Measurements from ENCODE around the gene C12orf54. TPM values are rescaled to one million over a fixed set of nuclear protein-coding genes. Genes with fewer than 3 reads are reported as not detected.
"Not testable (repeated sequence)": the region's sequence is repeated elsewhere in the genome, so short reads cannot be mapped to it uniquely, and the experiment has no call there.

The C12orf54 gene
- not detected in 2 replicates for total RNA-seq (2014; rRNA removed; shearing (Covaris generic); ENCODE audit: low replicate concordance)

DNA sequence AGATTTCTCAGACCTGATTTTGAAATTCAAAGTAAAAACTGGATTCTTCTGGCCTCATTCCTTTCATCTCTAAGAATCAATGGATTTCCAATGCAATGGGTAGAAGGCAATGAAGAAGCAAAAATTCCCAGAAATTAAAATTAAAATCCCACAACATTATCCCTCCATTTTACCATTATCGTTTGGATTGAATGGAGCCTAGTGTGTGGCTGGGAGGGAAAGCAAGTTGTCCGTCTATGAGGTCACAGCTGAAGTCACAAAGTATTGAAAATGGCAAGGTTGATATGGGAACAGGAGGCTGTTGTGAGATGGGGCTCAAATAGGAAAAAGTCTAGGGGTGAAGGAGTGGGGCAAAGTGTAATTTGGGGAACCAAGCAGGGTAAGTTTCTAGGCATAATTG lies at the start of gene C12orf54:
Gene C12orf54, plus strand, starts transcription at position 301 of the 400 bp plus-strand sequence. CDS start 799 bp downstream, outside the sequence.
- peaks cover 2% of the 10 kb centered on the region for H3K27me3 ChIP-seq
- no peak within 1 kb of the TSS for H3K4me3 ChIP-seq
- DNase-seq = no peak
- H3K9me3 ChIP-seq = no peaks in the 10 kb centered on the region
- no peaks in the 10 kb centered on the region for H3K36me3 ChIP-seq

- H3K36me3 ChIP-seq, H3K4me3 ChIP-seq, H3K9me3 ChIP-seq, H3K27me3 ChIP-seq, DNase-seq: not testable (repeated sequence)
Measured at GRCh38 chr12:48434016-48434415, 48.3 kb upstream of the C12orf54 start.

DNA sequence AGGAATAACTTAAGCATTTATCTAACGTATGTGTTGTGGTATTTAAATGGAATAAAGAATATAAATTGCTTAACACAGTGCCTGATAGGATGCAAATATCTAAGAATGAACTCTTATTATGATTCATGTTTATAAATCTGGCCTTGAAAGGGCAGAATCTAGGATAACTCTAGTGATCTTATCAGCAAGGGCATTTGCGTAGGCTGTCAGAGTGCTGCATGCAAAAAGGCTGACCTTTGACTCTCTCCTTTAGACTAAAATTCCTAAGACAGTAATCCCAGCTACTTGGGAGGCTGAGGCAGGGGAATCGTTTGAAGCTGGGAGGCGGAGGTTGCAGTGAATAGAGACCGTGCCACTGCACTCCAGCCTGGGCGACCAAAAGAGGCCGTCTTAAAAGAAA lies 41.2 kb upstream of the C12orf54 start:
- no peak for DNase-seq
- H3K9me3 ChIP-seq = no peaks in the 10 kb centered on the region
- H3K4me3 ChIP-seq = no peak overlapping the region
- peaks cover 2% of the 10 kb centered on the region; the same call in 1 of the 2 replicates for H3K27me3 ChIP-seq
- no peaks in the 10 kb centered on the region for H3K36me3 ChIP-seq

GRCh38 chr12:48442179-48442847 lies 40.0 kb upstream of the C12orf54 start:
- H3K9me3 ChIP-seq = no peaks in the 10 kb centered on the region
- H3K27me3 ChIP-seq = peaks cover 9% of the 10 kb centered on the region
- H3K36me3 ChIP-seq = no peaks in the 10 kb centered on the region
- DNase-seq = no peak
- no peak overlapping the region for H3K4me3 ChIP-seq

GRCh38 chr12:48445538-48445937 lies 36.8 kb upstream of the C12orf54 start:
- no peaks in the 10 kb centered on the region for H3K36me3 ChIP-seq
- H3K4me3 ChIP-seq = no peak overlapping the region
- H3K9me3 ChIP-seq = no peaks in the 10 kb centered on the region
- no peak for DNase-seq
- H3K27me3 ChIP-seq = peaks cover 9% of the 10 kb centered on the region

- Histone ChIP-seq H3K27me3 (peaks cover 9% of the 10 kb centered on the region), H3K9me3 (no peaks in the 10 kb centered on the region), H3K36me3 (no peaks in the 10 kb centered on the region), H3K4me3 (no peak overlapping the region)
- DNase-seq = no peak
Measured at GRCh38 chr12:48446161-48446776, 36.0 kb upstream of the C12orf54 start.

DNA sequence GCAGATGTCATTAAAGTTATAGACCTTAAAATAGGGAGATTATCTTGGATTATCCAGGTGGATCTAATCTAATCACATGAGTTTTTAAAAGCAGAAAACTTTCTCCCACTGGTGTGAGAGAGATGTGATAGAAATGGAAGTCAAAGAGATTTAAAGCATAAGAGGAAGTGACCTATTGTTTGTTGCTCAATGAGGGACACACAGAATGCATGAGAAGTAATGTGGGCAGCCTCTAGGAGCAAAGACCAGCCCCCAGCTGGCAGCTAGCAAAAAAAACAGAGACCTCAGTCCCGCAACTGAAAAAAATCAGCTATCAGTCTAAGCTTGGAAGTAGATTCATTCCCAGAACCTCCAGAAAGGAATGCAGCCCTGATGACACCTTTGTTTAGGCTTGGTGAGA lies 34.5 kb upstream of the C12orf54 start:
- DNase-seq = no peak
- H3K4me3 ChIP-seq = no peak overlapping the region
- no peaks in the 10 kb centered on the region for H3K9me3 ChIP-seq
- peaks cover 9% of the 10 kb centered on the region for H3K27me3 ChIP-seq
- no peaks in the 10 kb centered on the region for H3K36me3 ChIP-seq

GRCh38 chr12:48451372-48451771 lies 30.9 kb upstream of the C12orf54 start:
- Histone ChIP-seq H3K4me3 (no peak overlapping the region), H3K9me3 (no peaks in the 10 kb centered on the region), H3K27me3 (peaks cover 7% of the 10 kb centered on the region), H3K36me3 (no peaks in the 10 kb centered on the region)
- no peak for DNase-seq

DNA sequence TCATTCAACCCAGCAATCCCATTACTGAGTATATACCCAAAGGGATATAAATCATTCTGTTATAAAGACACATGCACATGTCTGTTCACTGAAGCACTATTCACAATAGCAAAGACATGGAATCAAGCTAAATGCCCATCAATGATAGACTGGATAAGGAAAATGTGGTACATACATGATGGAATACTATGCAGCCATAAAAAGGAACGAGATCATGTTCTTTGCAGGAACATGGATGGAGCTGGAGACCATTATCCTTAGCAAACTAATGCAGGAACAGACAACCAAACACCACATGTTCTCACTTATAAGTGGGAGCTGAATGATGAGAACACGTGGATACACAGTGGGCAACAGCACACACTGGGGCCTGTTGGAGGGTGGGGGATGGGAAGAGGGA lies 29.3 kb upstream of the C12orf54 start:
- not testable (repeated sequence) for H3K9me3 ChIP-seq, H3K36me3 ChIP-seq, H3K27me3 ChIP-seq, H3K4me3 ChIP-seq, DNase-seq

GRCh38 chr12:48454667-48455066 lies 27.6 kb upstream of the C12orf54 start:
- Histone ChIP-seq H3K4me3 (no peak overlapping the region), H3K9me3 (no peaks in the 10 kb centered on the region), H3K36me3 (no peaks in the 10 kb centered on the region), H3K27me3 (no peaks in the 10 kb centered on the region; the same call in none of the 2 replicates)
- DNase-seq = no peak

DNA sequence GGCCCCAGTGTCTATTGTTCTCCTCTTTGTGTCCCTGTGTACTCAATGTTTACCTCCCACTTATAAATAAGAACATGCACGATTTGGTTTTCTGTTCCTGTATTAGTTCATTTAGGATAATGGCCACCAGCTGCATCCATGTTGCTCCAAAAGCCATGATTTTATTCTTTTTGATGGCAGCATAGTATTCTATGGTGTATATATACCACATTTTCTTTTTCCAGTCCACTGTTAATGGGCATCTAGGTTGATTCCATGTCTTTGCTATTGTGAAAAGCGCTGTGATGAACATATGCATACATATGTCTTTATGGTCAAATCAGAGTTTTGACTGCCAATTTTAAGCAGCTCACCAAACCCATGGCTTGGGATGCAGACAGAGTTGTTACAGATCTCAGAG lies 27.2 kb upstream of the C12orf54 start:
- H3K27me3 ChIP-seq = no peaks in the 10 kb centered on the region; the same call in none of the 2 replicates
- H3K9me3 ChIP-seq = no peaks in the 10 kb centered on the region
- no peak overlapping the region for H3K4me3 ChIP-seq
- DNase-seq = no peak
- H3K36me3 ChIP-seq = no peaks in the 10 kb centered on the region

DNA sequence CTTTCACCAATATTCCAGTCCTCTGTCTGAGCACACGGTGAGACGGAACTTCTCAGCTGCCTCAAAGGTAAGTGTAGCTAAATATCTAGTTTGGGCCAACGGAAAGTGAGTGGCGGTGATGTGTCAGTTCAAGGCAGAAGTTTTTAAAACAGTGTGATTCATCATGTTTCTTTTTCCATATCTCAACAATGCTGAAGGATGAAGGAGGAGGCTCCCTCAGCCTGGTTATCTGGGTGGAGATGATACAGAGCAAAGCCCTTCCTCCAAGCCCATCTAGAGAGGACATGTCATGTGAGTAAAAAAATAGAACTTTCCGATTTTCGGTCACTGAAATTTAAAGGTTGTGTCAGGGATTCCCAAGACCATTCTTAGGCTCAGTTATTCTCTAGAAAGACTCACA lies 23.0 kb upstream of the C12orf54 start:
- H3K36me3 ChIP-seq = no peaks in the 10 kb centered on the region
- DNase-seq = no peak
- no peaks in the 10 kb centered on the region; the same call in none of the 2 replicates for H3K27me3 ChIP-seq
- no peaks in the 10 kb centered on the region for H3K9me3 ChIP-seq
- H3K4me3 ChIP-seq = no peak overlapping the region

GRCh38 chr12:48469027-48469426 lies 13.3 kb upstream of the C12orf54 start:
- DNase-seq, H3K4me3 ChIP-seq, H3K9me3 ChIP-seq, H3K27me3 ChIP-seq, H3K36me3 ChIP-seq: not testable (repeated sequence)

GRCh38 chr12:48472259-48472658 lies 10.0 kb upstream of the C12orf54 start, which contains the start of gene ANP32D:
ANP32D (plus strand) TSS chr12:48472559; CDS start chr12:48472665, 106 bp downstream.
- H3K9me3 ChIP-seq = peaks cover 2% of the 10 kb centered on the region
- H3K36me3 ChIP-seq = no peaks in the 10 kb centered on the region
- H3K27me3 ChIP-seq = no peaks in the 10 kb centered on the region
- H3K4me3 ChIP-seq = no peak within 1 kb of the TSS
- no peak for DNase-seq

GRCh38 chr12:48473061-48473460 lies 9.2 kb upstream of the C12orf54 start:
- Histone ChIP-seq H3K27me3 (no peaks in the 10 kb centered on the region), H3K9me3 (peaks cover 2% of the 10 kb centered on the region), H3K36me3 (no peaks in the 10 kb centered on the region), H3K4me3 (no peak overlapping the region)
- DNase-seq = no peak

DNA sequence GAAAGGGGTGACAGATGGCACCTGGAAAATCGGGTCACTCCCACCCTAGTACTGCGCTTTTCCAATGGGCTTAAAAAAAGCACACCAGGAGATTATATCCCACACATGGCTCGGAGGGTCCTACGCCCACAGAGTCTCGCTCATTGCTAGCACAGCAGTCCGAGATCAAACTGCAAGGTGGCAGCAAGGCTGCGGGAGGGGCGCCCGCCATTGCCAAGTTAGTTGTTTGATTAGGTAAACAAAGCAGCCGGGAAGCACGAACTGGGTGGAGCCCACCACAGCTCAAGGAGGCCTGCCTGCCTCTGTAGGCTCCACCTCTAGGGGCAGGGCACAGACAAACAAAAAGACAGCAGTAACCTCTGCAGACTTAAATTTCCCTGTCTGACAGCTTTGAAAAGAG lies 7.8 kb upstream of the C12orf54 start:
- H3K27me3 ChIP-seq, H3K9me3 ChIP-seq, H3K36me3 ChIP-seq, DNase-seq, H3K4me3 ChIP-seq: not testable (repeated sequence)

DNA sequence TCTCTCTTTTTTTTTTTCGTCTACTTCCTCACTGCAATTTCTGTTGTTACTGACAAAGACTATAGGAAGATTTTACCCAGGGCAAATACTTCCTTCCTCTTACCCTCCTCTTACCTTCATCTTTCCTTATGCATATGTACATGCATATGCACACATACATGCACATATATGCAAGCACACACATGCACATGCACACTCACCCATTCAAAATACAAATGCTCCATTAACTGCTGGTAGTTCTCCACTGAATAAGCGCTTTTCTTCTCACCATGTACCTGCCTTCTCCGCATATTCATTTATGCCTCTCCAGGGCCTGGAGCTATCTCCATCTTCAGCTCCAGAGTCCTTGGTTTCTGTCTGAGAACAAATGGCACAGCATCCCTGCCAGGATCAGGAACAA lies 632 bp downstream of the C12orf54 start:
- H3K36me3 ChIP-seq = no peaks in the 10 kb centered on the region
- no peak for DNase-seq
- peaks cover 7% of the 10 kb centered on the region for H3K27me3 ChIP-seq
- H3K4me3 ChIP-seq = no peak overlapping the region
- no peaks in the 10 kb centered on the region for H3K9me3 ChIP-seq

- no peak for DNase-seq
- Histone ChIP-seq H3K27me3 (peaks cover 9% of the 10 kb centered on the region), H3K9me3 (no peaks in the 10 kb centered on the region), H3K4me3 (no peak overlapping the region), H3K36me3 (no peaks in the 10 kb centered on the region)
Measured at GRCh38 chr12:48486261-48486660, 4.0 kb downstream of the C12orf54 start.
